ENCODE measurements around the gene RFX1. TPM values are rescaled to one million over a fixed set of nuclear protein-coding genes. Genes with fewer than 3 reads are reported as not detected.

RFX1 gene
- total RNA-seq, 1 donor from 2014 or later, result 19.9 TPM

DNA sequence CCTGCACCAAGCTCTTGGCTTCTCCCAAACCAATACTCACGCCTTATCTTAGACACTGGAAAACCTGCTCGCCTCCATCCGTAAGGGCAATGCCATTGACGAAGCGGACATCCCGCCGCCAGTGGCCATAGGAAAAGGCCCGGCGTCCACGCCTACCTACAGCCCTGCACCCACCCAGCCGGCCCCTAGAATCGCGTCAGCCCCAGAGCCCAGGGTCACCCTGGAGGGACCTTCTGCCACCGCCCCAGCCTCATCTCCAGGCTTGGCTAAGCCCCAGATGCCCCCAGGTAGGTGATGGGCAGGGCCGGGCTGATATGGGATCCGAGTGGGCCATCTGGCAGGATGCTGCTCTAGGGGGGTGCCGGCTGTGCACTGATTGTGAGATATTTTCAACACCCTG lies 92.8 kb downstream of the RFX1 start:
- DNase-seq (ENCODE audit: low read depth, low spot score), result no peak
- no peaks in the 10 kb centered on the region for H3K27me3 Mint-ChIP-seq (ENCODE audit: low read depth)
- no peaks in the 10 kb centered on the region for H3K9me3 Mint-ChIP-seq
- no peaks in the 10 kb centered on the region for H3K4me1 Mint-ChIP-seq
- peaks cover 5% of the 10 kb centered on the region for H3K36me3 Mint-ChIP-seq (ENCODE audit: low read depth)
- no peak overlapping the region for H3K27ac Mint-ChIP-seq (ENCODE audit: unreplicated experiment)
- TF ChIP-seq CTCF (conservative IDR thresholded peaks at IDR 0.05), result no peak
- H3K4me3 Mint-ChIP-seq, result no peak overlapping the region

Other genes starting within 250 kb of the RFX1 start
- gene MRI1, start 241.8 kb downstream of the RFX1 start, total RNA-seq, result 24.0 TPM in 2 replicates
- gene C19orf53, start 231.9 kb downstream of the RFX1 start, total RNA-seq, result 89.1 and 111 TPM in 2 replicates
- 19.3 and 19.9 TPM in 2 replicates for gene ZSWIM4, start 210.9 kb downstream of the RFX1 start, total RNA-seq
- gene NANOS3, start 129.2 kb downstream of the RFX1 start, total RNA-seq, result 0.73 and 1.6 TPM in 2 replicates
- gene BRME1, start 100.2 kb downstream of the RFX1 start, total RNA-seq, result 15.0 and 15.1 TPM in 2 replicates
- gene CC2D1A, start 100.1 kb downstream of the RFX1 start, total RNA-seq, result 31.7 and 32.4 TPM in 2 replicates
- gene PODNL1, start 67.9 kb downstream of the RFX1 start, total RNA-seq, result 0.14 and 0.42 TPM in 2 replicates
- 83.5 and 85.6 TPM in 2 replicates for gene DCAF15, start 53.8 kb downstream of the RFX1 start, total RNA-seq
- gene RLN3, start 21.8 kb upstream of the RFX1 start, total RNA-seq, result not detected in 2 replicates
- 4.8 and 5.0 TPM in 2 replicates for gene IL27RA, start 25.4 kb upstream of the RFX1 start, total RNA-seq
- gene PALM3, start 55.8 kb upstream of the RFX1 start, total RNA-seq, result 5.2 and 5.7 TPM in 2 replicates
- gene MISP3, start 66.5 kb upstream of the RFX1 start, total RNA-seq, result 0.39 and 0.98 TPM in 2 replicates
- not detected in 2 replicates for gene C19orf67, start 79.5 kb upstream of the RFX1 start, total RNA-seq
- gene SAMD1, start 84.4 kb upstream of the RFX1 start, total RNA-seq, result 67.2 and 71.9 TPM in 2 replicates
- 103 TPM in 2 replicates for gene PRKACA, start 111.4 kb upstream of the RFX1 start, total RNA-seq
- 54.8 and 55.6 TPM in 2 replicates for gene ASF1B, start 130.3 kb upstream of the RFX1 start, total RNA-seq
- 34.6 and 38.5 TPM in 2 replicates for gene ADGRL1, start 199.8 kb upstream of the RFX1 start, total RNA-seq

Measured in neural crest cell (in vitro differentiated cells).